GM21723 (cell line): ENCODE results near the gene DOK1.

Experiments
- ATAC-seq: cut with Tn5 transposase; IDR thresholded peaks from one replicate; pipeline ENCODE4 v1.9.1; 2021; ENCODE audit warnings: mild to moderate bottlenecking, moderate library complexity; ENCODE audit not compliant: unreplicated experiment

DOK1 gene

DNA sequence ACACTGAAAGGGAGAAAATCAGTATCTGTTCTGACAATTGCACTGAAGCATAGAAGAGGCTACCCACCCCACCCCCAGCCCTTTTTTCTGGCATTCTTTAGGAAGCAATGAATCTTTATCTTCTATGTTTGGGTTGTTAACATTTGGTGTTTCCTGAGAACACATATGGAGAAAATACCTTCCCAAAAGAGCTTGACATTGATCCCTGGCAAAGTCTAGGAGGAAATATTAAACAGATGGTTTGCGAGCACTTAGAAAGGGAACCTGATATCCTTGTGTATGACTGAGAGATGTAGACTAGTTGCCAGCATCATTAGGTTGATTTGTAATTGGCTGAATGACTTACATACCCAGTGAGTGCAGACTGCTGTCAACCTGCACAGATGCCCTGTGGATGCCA, 42.9 kb downstream of the DOK1 start:
- no peak for ATAC-seq

GRCh38 chr2:74599676-74600075, 45.2 kb downstream of the DOK1 start:
- no peak for ATAC-seq

GRCh38 chr2:74602586-74603281, 48.2 kb downstream of the DOK1 start:
- ATAC-seq: no peak

DNA sequence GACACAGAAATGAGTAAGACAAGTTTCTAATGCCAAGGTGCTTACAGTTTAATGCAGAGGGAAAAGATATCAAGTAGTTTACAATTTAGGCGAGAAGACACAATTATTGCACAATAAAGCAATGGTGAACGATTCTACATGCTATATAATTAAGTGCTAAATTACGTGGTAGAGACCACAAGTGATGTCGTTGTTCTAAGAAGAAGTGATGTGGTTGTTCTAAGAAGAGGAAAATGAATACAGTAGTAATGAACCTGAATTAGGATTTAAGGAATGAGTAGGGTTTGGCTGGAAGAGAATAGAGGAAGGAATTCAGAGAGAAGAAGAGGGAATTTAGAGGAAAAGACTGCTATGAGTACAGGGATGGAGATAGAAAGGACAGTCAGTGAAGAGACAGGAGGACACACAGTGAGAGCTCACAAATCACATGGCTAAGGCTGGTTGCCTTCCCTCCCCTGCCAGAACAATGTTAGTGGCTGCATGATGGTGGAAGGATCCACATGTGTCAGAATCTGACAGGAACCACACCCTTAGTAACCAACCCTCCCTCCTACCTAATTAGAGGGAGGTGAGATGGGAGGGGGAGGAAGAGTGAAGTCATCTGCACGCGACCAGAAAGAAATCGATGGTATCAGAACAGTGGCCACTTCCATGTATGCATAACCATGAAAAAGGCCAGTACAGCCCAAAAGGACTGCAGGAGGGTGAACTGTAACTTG, 48.9 kb downstream of the DOK1 start:
- ATAC-seq: no peak

GRCh38 chr2:74606927-74607326, 52.4 kb downstream of the DOK1 start:
- no peak for ATAC-seq
